HEK293T (cell line): ENCODE results near the gene VMP1.

Experiments
- ARNT ChIP-seq: fragments of 450-650 bp; IDR thresholded peaks from 2 replicates; pipeline ENCODE4 v1.6.1; 2017; ENCODE audit warnings: mild to moderate bottlenecking
- BHLHE40 ChIP-seq: fragments of 450-650 bp; IDR thresholded peaks from 2 replicates; pipeline ENCODE4 v1.6.1; 2016; ENCODE audit warnings: mild to moderate bottlenecking, moderate library complexity, borderline replicate concordance
- CTBP1 ChIP-seq: fragments of 450-650 bp; IDR thresholded peaks from 2 replicates; pipeline ENCODE4 v1.6.1; 2016; ENCODE audit warnings: borderline replicate concordance
- ELF4 ChIP-seq: fragments of 450-650 bp; IDR thresholded peaks from 2 replicates; pipeline ENCODE4 v1.6.1; 2017; ENCODE audit warnings: antibody characterized with exemption
- FOXA1 ChIP-seq: fragments of 450-650 bp; IDR thresholded peaks from 2 replicates; pipeline ENCODE4 v1.6.1; 2016; ENCODE audit warnings: mild to moderate bottlenecking
- FOXK2 ChIP-seq: fragments of 450-650 bp; IDR thresholded peaks from 2 replicates; pipeline ENCODE4 v1.6.1; 2016; ENCODE audit warnings: mild to moderate bottlenecking
- FOXM1 ChIP-seq: fragments of 450-650 bp; IDR thresholded peaks from 2 replicates; pipeline ENCODE4 v1.6.1; 2017; ENCODE audit warnings: mild to moderate bottlenecking, borderline replicate concordance
- L3MBTL2 ChIP-seq: fragments of 450-650 bp; conservative IDR thresholded peaks from 2 replicates; pipeline ENCODE4 v1.6.1; 2016; ENCODE audit warnings: mild to moderate bottlenecking
- NFRKB ChIP-seq: fragments of 450-650 bp; IDR thresholded peaks from 2 replicates; pipeline ENCODE4 v1.6.1; 2016; ENCODE audit warnings: mild to moderate bottlenecking, moderate library complexity
- PKNOX1 ChIP-seq: fragments of 450-650 bp; IDR thresholded peaks from 2 replicates; pipeline ENCODE4 v1.6.1; 2016
- SP1 ChIP-seq: fragments of 450-650 bp; IDR thresholded peaks from 2 replicates; pipeline ENCODE4 v1.6.1; 2017
- TARDBP ChIP-seq: fragments of 450-650 bp; IDR thresholded peaks from 2 replicates; pipeline ENCODE4 v1.6.1; 2016

GRCh38 chr17:59757470-59757869 lies 50.0 kb downstream of the VMP1 start:
- no peak for TF ChIP-seq FOXA1
- no peak for TF ChIP-seq ARNT
- TF ChIP-seq FOXK2: no peak
- TF ChIP-seq SP1: no peak
- TF ChIP-seq TARDBP: no peak
- no peak for TF ChIP-seq CTBP1
- no peak for TF ChIP-seq ELF4
- TF ChIP-seq FOXM1: no peak
- no peak for TF ChIP-seq NFRKB
- TF ChIP-seq BHLHE40: no peak
- TF ChIP-seq L3MBTL2: no peak
- no peak for TF ChIP-seq PKNOX1
